Measurements from ENCODE around the gene CAVIN2.

CAVIN2 gene

GRCh38 chr2:191885098-191885497 lies 38.2 kb upstream of the CAVIN2 start:
- Histone ChIP-seq H3K4me2 (ENCODE audit: low read depth, low read length, poor library complexity, severe bottlenecking) (no peak overlapping the region), H3F3A (ENCODE audit: insufficient read depth) (no peaks in the 10 kb centered on the region), H3K36me3 (ENCODE audit: low read length) (no peaks in the 10 kb centered on the region), H3K27ac (ENCODE audit: low read depth, low read length) (no peak overlapping the region), H4K20me1 (ENCODE audit: low read depth, low read length) (no peaks in the 10 kb centered on the region), H2AFZ (ENCODE audit: low read depth, low read length, severe bottlenecking) (no peak overlapping the region), H3K9ac (ENCODE audit: low read length) (no peak overlapping the region), H3K9me2 (replicated peaks; ENCODE audit: insufficient read depth, low read length) (no peaks in the 10 kb centered on the region), H3K27me3 (ENCODE audit: low read length) (no peaks in the 10 kb centered on the region), H3K4me3 (ENCODE audit: insufficient read depth, low read length, poor library complexity, severe bottlenecking) (no peak overlapping the region), H3K9me3 (ENCODE audit: insufficient read depth, low read length) (no peaks in the 10 kb centered on the region), H3K79me2 (ENCODE audit: insufficient read depth, low read length) (no peaks in the 10 kb centered on the region)
- TF ChIP-seq CTCF (IDR thresholded peaks at IDR 0.05; ENCODE audit: insufficient read depth, low read length, poor library complexity, severe bottlenecking): no peak
- TF ChIP-seq EZH2phosphoT487 (conservative IDR thresholded peaks at IDR 0.05; ENCODE audit: low read length): no peak

GRCh38 chr2:191881982-191882816 lies 35.3 kb upstream of the CAVIN2 start:
- TF ChIP-seq EZH2phosphoT487 (conservative IDR thresholded peaks at IDR 0.05; ENCODE audit: low read length) (no peak), CTCF (IDR thresholded peaks at IDR 0.05; ENCODE audit: insufficient read depth, low read length, poor library complexity, severe bottlenecking) (no peak)
- no peaks in the 10 kb centered on the region for H3K9me2 ChIP-seq (replicated peaks; ENCODE audit: insufficient read depth, low read length)
- H3K4me3 ChIP-seq (ENCODE audit: insufficient read depth, low read length, poor library complexity, severe bottlenecking): no peak overlapping the region
- no peaks in the 10 kb centered on the region for H4K20me1 ChIP-seq (ENCODE audit: low read depth, low read length)
- H3F3A ChIP-seq (ENCODE audit: insufficient read depth): no peaks in the 10 kb centered on the region
- no peaks in the 10 kb centered on the region for H3K27me3 ChIP-seq (ENCODE audit: low read length)
- H3K27ac ChIP-seq (ENCODE audit: low read depth, low read length): no peak overlapping the region
- H3K9ac ChIP-seq (ENCODE audit: low read length): no peak overlapping the region
- no peak overlapping the region for H2AFZ ChIP-seq (ENCODE audit: low read depth, low read length, severe bottlenecking)
- no peaks in the 10 kb centered on the region for H3K36me3 ChIP-seq (ENCODE audit: low read length)
- H3K79me2 ChIP-seq (ENCODE audit: insufficient read depth, low read length): no peaks in the 10 kb centered on the region
- no peaks in the 10 kb centered on the region for H3K9me3 ChIP-seq (ENCODE audit: insufficient read depth, low read length)
- H3K4me2 ChIP-seq (ENCODE audit: low read depth, low read length, poor library complexity, severe bottlenecking): no peak overlapping the region

- Histone ChIP-seq H3K4me2 (ENCODE audit: low read depth, low read length, poor library complexity, severe bottlenecking) (no peak overlapping the region), H3K9ac (ENCODE audit: low read length) (no peak overlapping the region), H2AFZ (ENCODE audit: low read depth, low read length, severe bottlenecking) (no peak overlapping the region), H3K27me3 (ENCODE audit: low read length) (no peaks in the 10 kb centered on the region), H3K9me2 (replicated peaks; ENCODE audit: insufficient read depth, low read length) (no peaks in the 10 kb centered on the region), H3K9me3 (ENCODE audit: insufficient read depth, low read length) (no peaks in the 10 kb centered on the region), H4K20me1 (ENCODE audit: low read depth, low read length) (no peaks in the 10 kb centered on the region), H3K27ac (ENCODE audit: low read depth, low read length) (no peak overlapping the region), H3K79me2 (ENCODE audit: insufficient read depth, low read length) (no peaks in the 10 kb centered on the region), H3F3A (ENCODE audit: insufficient read depth) (no peaks in the 10 kb centered on the region), H3K36me3 (ENCODE audit: low read length) (no peaks in the 10 kb centered on the region), H3K4me3 (ENCODE audit: insufficient read depth, low read length, poor library complexity, severe bottlenecking) (no peak overlapping the region)
- no peak for TF ChIP-seq EZH2phosphoT487 (conservative IDR thresholded peaks at IDR 0.05; ENCODE audit: low read length)
- TF ChIP-seq CTCF (IDR thresholded peaks at IDR 0.05; ENCODE audit: insufficient read depth, low read length, poor library complexity, severe bottlenecking): no peak
These were observed 31.8 kb upstream of the CAVIN2 start for GRCh38 chr2:191878548-191879279.

All from SU-DHL-6 (cell line).